Natural killer cell (primary cell): ENCODE measurements around the gene C13orf46. TPM values are rescaled to one million over a fixed set of nuclear protein-coding genes. Genes with fewer than 3 reads are reported as not detected.

ENCODE experiments used
- ATAC-seq, 3 donors: fragments of 150-1000 bp in 2 of 3; fragments of 200-7000 bp in 1 of 3; cut with Tn5 transposase; 1 replicate in 1 of 3; 2 replicates in 2 of 3; pipeline ENCODE4 v1.10.0; 2021; ENCODE audit warnings: mild to moderate bottlenecking in 2 of 3, moderate library complexity in 2 of 3
- DNase-seq, 2 donors: peaks; one replicate each; pipeline versions ENCODE4 v3.0.0 to v3.0.0-alpha.2; 2013 to 2021; ENCODE audit warnings: mixed read lengths in 1 of 2
- H3K27ac ChIP-seq: one replicate; pipeline ENCODE4 v1.5.1; 2013; ENCODE audit warnings: mild to moderate bottlenecking, low read length
- H3K27me3 ChIP-seq: one replicate; pipeline ENCODE4 v1.6.1; 2013; ENCODE audit warnings: low read length; ENCODE audit not compliant: control insufficient read depth, insufficient read depth
- H3K36me3 ChIP-seq: one replicate; pipeline ENCODE4 v1.6.1; 2013; ENCODE audit warnings: low read length; ENCODE audit not compliant: control insufficient read depth, insufficient read depth
- H3K4me1 ChIP-seq: one replicate; pipeline ENCODE4 v1.6.1; 2013; ENCODE audit warnings: low read length; ENCODE audit not compliant: control insufficient read depth, insufficient read depth
- H3K4me3 ChIP-seq: one replicate; pipeline ENCODE4 v1.5.1; 2013; ENCODE audit warnings: low read length
- H3K9me3 ChIP-seq: one replicate; pipeline ENCODE4 v1.6.1; 2013; ENCODE audit warnings: low read length; ENCODE audit not compliant: control insufficient read depth, insufficient read depth
- H3K27ac Mint-ChIP-seq, 2 donors: one replicate each; pipeline ENCODE4 v1.8.0; 2022; ENCODE audit warnings: mild to moderate bottlenecking in 2 of 2, mixed read lengths in 2 of 2, moderate library complexity in 1 of 2
- H3K27me3 Mint-ChIP-seq, 2 donors: one replicate each; pipeline ENCODE4 v1.8.0; 2022; ENCODE audit warnings: low read depth in 2 of 2, mixed read lengths in 2 of 2
- H3K36me3 Mint-ChIP-seq: one replicate; pipeline ENCODE4 v1.8.0; 2022; ENCODE audit warnings: mixed read lengths
- H3K4me1 Mint-ChIP-seq, 2 donors: one replicate each; pipeline ENCODE4 v1.8.0; 2022; ENCODE audit warnings: mixed read lengths in 2 of 2
- H3K4me3 Mint-ChIP-seq: one replicate; pipeline ENCODE4 v1.8.0; 2022; ENCODE audit warnings: mild to moderate bottlenecking, moderate library complexity, mixed read lengths
- H3K9me3 Mint-ChIP-seq, 2 donors: one replicate each; pipeline ENCODE4 v1.8.0; 2022; ENCODE audit warnings: mixed read lengths in 2 of 2
- WGBS: methylation state at CpG from one replicate; pipeline ENCODE4 v1.1.7; 2013; ENCODE audit warnings: missing lambda C conversion rate; ENCODE audit not compliant: insufficient coverage; 5-methylcytosine and 5-hydroxymethylcytosine counted together
- intact Hi-C: fragments of 100-400 bp; cut with micrococcal nuclease; formaldehyde crosslinking; loops from one replicate; pipeline ENCODE4 v1.14.2; 2022
- total RNA-seq, 4 donors: library from RNA; stranded (reverse); fragments of 120-200 nt in 1 of 4; gene quantifications; one replicate each; pipeline versions ENCODE4 v1.2.3 to v1.2.4, GENCODE V29; 2013 to 2022
- TF ChIP-seq, protein P1 (sequence below): fragments of 200-600 bp; IDR thresholded peaks from one replicate; pipeline ENCODE4 v1.8.0; 2022; ENCODE audit warnings: antibody characterized with exemption

C13orf46 gene
- total RNA-seq, 3 donors from 2014 or later (not counting 1 experiment from before 2014, with no cell fraction given): 21.1 to 23.9 (median 23.5) TPM

DNA sequence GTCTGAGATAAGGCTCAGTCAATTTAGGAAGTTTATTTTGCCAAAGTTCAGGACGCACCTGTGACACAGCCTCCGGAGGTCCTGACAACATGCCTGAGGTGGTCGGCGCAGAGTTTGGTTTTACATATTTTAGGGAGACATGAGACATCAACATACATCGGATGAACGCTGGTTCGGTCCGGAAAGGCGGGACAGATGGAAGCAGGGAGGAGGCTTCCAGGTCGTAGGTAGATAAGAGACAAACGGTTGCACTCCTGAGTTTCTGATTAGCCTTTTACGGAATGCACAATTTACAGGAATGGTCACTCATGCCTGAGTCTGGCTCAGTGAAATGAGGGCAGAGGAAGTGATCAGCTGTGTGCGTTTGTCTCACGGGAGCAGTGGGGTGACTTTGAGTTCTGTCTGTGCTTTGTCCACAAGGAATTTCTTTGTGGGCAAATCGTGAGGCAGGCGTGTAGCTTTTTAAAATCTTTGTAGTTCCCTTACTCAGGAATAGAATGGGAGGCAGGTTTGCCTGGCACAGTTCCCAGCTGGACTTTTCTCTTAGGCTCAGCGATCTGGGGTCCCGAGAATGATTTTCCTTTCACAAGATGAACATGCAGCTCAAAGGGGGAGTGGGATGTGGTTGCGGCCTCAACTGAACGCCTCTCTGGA lies 36.2 kb downstream of the C13orf46 start:
- intact Hi-C loops: no loop called here
- WGBS: 89% methylated on average over 20 of the region's 20 CpGs
- Mint-ChIP-seq H3K4me1 (peaks cover 0 to 14% of the 10 kb centered on the region in 2 donors), H3K4me3 (no peak overlapping the region), H3K36me3 (no peaks in the 10 kb centered on the region), H3K27me3 (peaks cover 0 to 3% of the 10 kb centered on the region in 2 donors), H3K27ac (no peak overlapping the region), H3K9me3 (no peaks in the 10 kb centered on the region)
- Histone ChIP-seq H3K4me3 (no peak overlapping the region), H3K9me3 (no peaks in the 10 kb centered on the region), H3K27ac (no peak overlapping the region), H3K36me3 (no peaks in the 10 kb centered on the region), H3K4me1 (no peaks in the 10 kb centered on the region), H3K27me3 (peaks cover 2% of the 10 kb centered on the region)
- ATAC-seq (no peak), DNase-seq (no peak)
- TF ChIP-seq, protein P1, sequence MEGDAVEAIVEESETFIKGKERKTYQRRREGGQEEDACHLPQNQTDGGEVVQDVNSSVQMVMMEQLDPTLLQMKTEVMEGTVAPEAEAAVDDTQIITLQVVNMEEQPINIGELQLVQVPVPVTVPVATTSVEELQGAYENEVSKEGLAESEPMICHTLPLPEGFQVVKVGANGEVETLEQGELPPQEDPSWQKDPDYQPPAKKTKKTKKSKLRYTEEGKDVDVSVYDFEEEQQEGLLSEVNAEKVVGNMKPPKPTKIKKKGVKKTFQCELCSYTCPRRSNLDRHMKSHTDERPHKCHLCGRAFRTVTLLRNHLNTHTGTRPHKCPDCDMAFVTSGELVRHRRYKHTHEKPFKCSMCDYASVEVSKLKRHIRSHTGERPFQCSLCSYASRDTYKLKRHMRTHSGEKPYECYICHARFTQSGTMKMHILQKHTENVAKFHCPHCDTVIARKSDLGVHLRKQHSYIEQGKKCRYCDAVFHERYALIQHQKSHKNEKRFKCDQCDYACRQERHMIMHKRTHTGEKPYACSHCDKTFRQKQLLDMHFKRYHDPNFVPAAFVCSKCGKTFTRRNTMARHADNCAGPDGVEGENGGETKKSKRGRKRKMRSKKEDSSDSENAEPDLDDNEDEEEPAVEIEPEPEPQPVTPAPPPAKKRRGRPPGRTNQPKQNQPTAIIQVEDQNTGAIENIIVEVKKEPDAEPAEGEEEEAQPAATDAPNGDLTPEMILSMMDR: no peak

DNA sequence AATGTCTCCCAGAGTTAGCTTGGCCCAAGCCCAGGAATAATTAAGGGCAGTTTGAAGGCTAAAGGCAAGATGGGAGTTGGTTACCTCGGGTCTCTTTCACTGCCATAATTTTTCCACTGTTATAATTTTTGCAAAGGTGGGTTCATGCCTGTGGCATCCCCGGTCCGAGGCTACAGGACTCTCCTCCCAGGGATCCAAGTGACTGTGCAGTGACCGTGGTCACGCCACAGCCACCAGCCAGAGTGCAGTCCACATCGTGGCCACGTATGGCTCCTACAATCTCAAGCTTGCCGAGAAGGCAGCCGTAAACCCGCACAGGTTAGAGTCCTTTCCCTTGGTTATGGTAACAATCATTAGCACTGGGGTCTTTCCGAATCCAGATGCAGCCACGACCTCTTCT lies 36.8 kb downstream of the C13orf46 start:
- H3K27me3 Mint-ChIP-seq: peaks cover 0 to 3% of the 10 kb centered on the region in 2 donors
- TF ChIP-seq, protein P1: no peak
- DNase-seq: no peak
- Histone ChIP-seq H3K9me3 (no peaks in the 10 kb centered on the region), H3K27ac (no peak overlapping the region), H3K27me3 (peaks cover 2% of the 10 kb centered on the region), H3K4me1 (no peaks in the 10 kb centered on the region), H3K4me3 (no peak overlapping the region), H3K36me3 (no peaks in the 10 kb centered on the region)
- no peak overlapping the region for H3K27ac Mint-ChIP-seq
- intact Hi-C loops: no loop called here
- 89% methylated on average over 12 of the region's 12 CpGs for WGBS
- peaks cover 0 to 18% of the 10 kb centered on the region in 2 donors for H3K4me1 Mint-ChIP-seq
- H3K9me3 Mint-ChIP-seq: no peaks in the 10 kb centered on the region
- H3K36me3 Mint-ChIP-seq: no peaks in the 10 kb centered on the region
- no peak overlapping the region for H3K4me3 Mint-ChIP-seq
- ATAC-seq: no peak

DNA sequence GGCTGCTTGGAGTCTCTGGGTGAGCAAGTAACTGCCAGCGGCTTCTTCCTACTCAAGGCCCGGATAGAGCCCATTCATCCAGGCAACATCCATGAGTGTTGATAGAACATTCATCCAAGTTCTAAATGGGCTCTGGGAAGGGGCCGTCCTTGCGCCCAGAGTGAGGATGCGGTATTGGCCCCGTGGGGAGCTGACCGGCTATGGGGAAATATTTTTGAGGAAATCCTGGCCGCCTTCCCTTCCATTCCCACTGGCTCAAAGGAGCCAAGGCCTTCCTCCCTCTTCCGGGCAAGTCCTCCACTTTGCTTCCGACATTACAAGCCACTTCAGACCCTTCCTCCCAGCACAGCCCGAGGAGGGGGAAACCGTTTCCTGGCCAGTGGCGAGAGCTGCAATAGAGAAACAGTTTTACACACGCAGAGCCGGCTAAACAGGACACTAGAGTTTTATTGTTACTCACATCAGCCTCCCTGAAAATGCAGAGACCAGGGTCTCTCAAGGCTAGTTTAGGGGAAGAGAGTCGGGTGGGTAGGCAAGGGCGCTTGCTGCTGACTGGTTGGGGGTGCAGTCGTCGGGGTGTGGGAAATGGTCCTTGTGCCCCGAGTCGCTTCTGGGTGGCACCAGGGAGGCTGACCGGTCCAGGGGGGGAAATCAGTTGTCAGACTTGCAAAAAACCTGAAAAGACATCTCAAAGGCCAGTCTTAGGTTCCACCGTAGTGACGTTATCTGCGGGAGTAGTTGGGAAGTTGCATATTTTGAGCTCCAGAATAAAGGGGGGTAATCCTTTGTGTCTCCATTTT lies 37.5 kb downstream of the C13orf46 start:
- peaks cover 0 to 8% of the 10 kb centered on the region in 2 donors for H3K27me3 Mint-ChIP-seq

More for the DNA sequence above, 37.5 kb downstream of the C13orf46 start:
- peaks cover 0 to 25% of the 10 kb centered on the region in 2 donors for H3K4me1 Mint-ChIP-seq
- H3K36me3 Mint-ChIP-seq: no peaks in the 10 kb centered on the region
- H3K4me3 Mint-ChIP-seq: no peak overlapping the region
- ATAC-seq (no peak), DNase-seq (no peak)
- H3K9me3 Mint-ChIP-seq: no peaks in the 10 kb centered on the region
- Histone ChIP-seq H3K9me3 (no peaks in the 10 kb centered on the region), H3K27ac (no peak overlapping the region), H3K36me3 (no peaks in the 10 kb centered on the region), H3K4me1 (peaks cover 1% of the 10 kb centered on the region), H3K27me3 (peaks cover 2% of the 10 kb centered on the region), H3K4me3 (no peak overlapping the region)
- intact Hi-C loops: no loop called here
- H3K27ac Mint-ChIP-seq: no peak overlapping the region
- 87% methylated on average over 22 of the region's 25 CpGs for WGBS
- TF ChIP-seq, protein P1: no peak
